Left ventricle myocardium inferior (tissue), 1 donor: ENCODE data around the gene TJP3. TPM values are rescaled to one million over a fixed set of nuclear protein-coding genes. Genes with fewer than 3 reads are reported as not detected.

Experiments
- DNase-seq: peaks from one replicate; pipeline ENCODE4 v3.0.0-alpha.2; 2020
- H3K27ac ChIP-seq: fragments of 200-600 bp; replicated peaks from 2 replicates; pipeline ENCODE4 v1.8.0; 2021
- H3K27me3 ChIP-seq: fragments of 200-600 bp; 2 replicates; pipeline ENCODE4 v1.8.0; 2021; ENCODE audit warnings: low read depth
- H3K36me3 ChIP-seq: fragments of 200-600 bp; 2 replicates; pipeline ENCODE4 v1.8.0; 2021
- H3K4me1 ChIP-seq: fragments of 200-600 bp; 2 replicates; pipeline ENCODE4 v1.8.0; 2021
- H3K4me3 ChIP-seq: fragments of 200-600 bp; 2 replicates; pipeline ENCODE4 v1.8.0; 2021; ENCODE audit warnings: mild to moderate bottlenecking, moderate library complexity
- H3K9me3 ChIP-seq: fragments of 200-600 bp; replicated peaks from 2 replicates; pipeline ENCODE4 v1.8.0; 2021
- CTCF ChIP-seq: fragments of 200-600 bp; IDR thresholded peaks from 2 replicates; pipeline ENCODE4 v1.8.0; 2021; ENCODE audit warnings: antibody characterized with exemption, mild to moderate bottlenecking, borderline replicate concordance
- intact Hi-C: fragments of 100-400 bp; cut with micrococcal nuclease; formaldehyde crosslinking; loops from one replicate; pipeline ENCODE4 v1.11.0; 2022
- total RNA-seq: library from RNA; stranded (reverse); fragmentation: NEBNext Ultra II Directional; extraction: Animal tissue kit (Norgen Biotek cat#: 25700); gene quantifications from one replicate; pipeline ENCODE4 v1.2.1, GENCODE V29; 2021
- donor health status: DM: no; HTN: yes; CAD: no; lungs with severe emphysema.

The TJP3 gene
- total RNA-seq, 1 donor from 2014 or later: not detected

- Histone ChIP-seq H3K36me3 (no peaks in the 10 kb centered on the region), H3K4me1 (no peaks in the 10 kb centered on the region)
Observed at GRCh38 chr19:3793799-3794198, 85.6 kb downstream of the TJP3 start.

GRCh38 chr19:3796358-3796757 is 88.2 kb downstream of the TJP3 start:
- peaks cover 34% of the 10 kb centered on the region for H3K27me3 ChIP-seq
- H3K4me3 ChIP-seq: no peak overlapping the region
- peaks cover 4% of the 10 kb centered on the region for H3K4me1 ChIP-seq
- TF ChIP-seq CTCF: no peak
- DNase-seq: no peak
- no peak overlapping the region for H3K27ac ChIP-seq
- H3K9me3 ChIP-seq: peaks cover 16% of the 10 kb centered on the region
- H3K36me3 ChIP-seq: no peaks in the 10 kb centered on the region
- intact Hi-C loops: no loop called here

More at GRCh38 chr19:3793799-3794198, 85.6 kb downstream of the TJP3 start:
- DNase-seq: no peak
- Histone ChIP-seq H3K27me3 (peaks cover 33% of the 10 kb centered on the region), H3K27ac (no peak overlapping the region), H3K4me3 (no peak overlapping the region), H3K9me3 (peaks cover 22% of the 10 kb centered on the region)
- no peak for TF ChIP-seq CTCF
- intact Hi-C loops: no loop called here

- H3K27me3 ChIP-seq: peaks cover 52% of the 10 kb centered on the region
- intact Hi-C loops: no loop called here
Observed at GRCh38 chr19:3798137-3798536, 90.0 kb downstream of the TJP3 start.

More at GRCh38 chr19:3798137-3798536, 90.0 kb downstream of the TJP3 start:
- no peak for TF ChIP-seq CTCF
- no peak for DNase-seq
- Histone ChIP-seq H3K9me3 (peaks cover 16% of the 10 kb centered on the region), H3K4me3 (no peak overlapping the region), H3K4me1 (peaks cover 12% of the 10 kb centered on the region), H3K27ac (no peak overlapping the region), H3K36me3 (no peaks in the 10 kb centered on the region)

Other genes with a start within 250 kb of the TJP3 start
- gene SMIM24, start 227.9 kb upstream of the TJP3 start, total RNA-seq: not detected
- gene SMIM44, start 224.9 kb upstream of the TJP3 start, total RNA-seq: not detected
- gene DOHH, start 207.7 kb upstream of the TJP3 start, total RNA-seq: 11.1 TPM
- 20.7 TPM for gene FZR1, start 202.1 kb upstream of the TJP3 start, total RNA-seq
- not detected for gene TEKTIP1, start 169.2 kb upstream of the TJP3 start, total RNA-seq
- gene MFSD12, start 150.8 kb upstream of the TJP3 start, total RNA-seq: 23.5 TPM
- gene HMG20B, start 135.4 kb upstream of the TJP3 start, total RNA-seq: 34.8 TPM
- 1.6 TPM for gene GIPC3, start 122.9 kb upstream of the TJP3 start, total RNA-seq
- 2.3 TPM for gene TBXA2R, start 101.5 kb upstream of the TJP3 start, total RNA-seq
- gene CACTIN, start 81.6 kb upstream of the TJP3 start, total RNA-seq: 14.5 TPM
- gene PIP5K1C, start 7.9 kb upstream of the TJP3 start, total RNA-seq: 31.6 TPM
- gene APBA3, start 53.3 kb downstream of the TJP3 start, total RNA-seq: 14.2 TPM
- gene MRPL54, start 54.3 kb downstream of the TJP3 start, total RNA-seq: 64.1 TPM
- not detected for gene RAX2, start 63.8 kb downstream of the TJP3 start, total RNA-seq
- 0.14 TPM for gene MATK, start 78.0 kb downstream of the TJP3 start, total RNA-seq
- not detected for gene ZFR2, start 160.7 kb downstream of the TJP3 start, total RNA-seq
- not detected for gene ATCAY, start 172.3 kb downstream of the TJP3 start, total RNA-seq
- 458 TPM for gene NMRK2, start 224.7 kb downstream of the TJP3 start, total RNA-seq